OCI-LY7 (cell line): ENCODE measurements around the gene EXOC6B. TPM values are rescaled to one million over a fixed set of nuclear protein-coding genes. Genes with fewer than 3 reads are reported as not detected.

ENCODE experiments used
- BruUV-seq: library from RNA; stranded (reverse); fragments of 400-500 nt; replicated peaks from 2 replicates; lab custom pipeline; 2021; lab: Mats Ljungman, UMichigan
- CTCF ChIA-PET: fragments of 300-600 bp; sonication (Branson Sonifier 250); formaldehyde crosslinking; loops from one replicate; lab custom pipeline; 2022; ENCODE audit warnings: antibody characterized with exemption; ENCODE audit not compliant: unreplicated experiment; lab: Charles Lee
- POLR2A ChIA-PET: fragments of 300-600 bp; sonication (Branson Sonifier 250); formaldehyde crosslinking; loops from one replicate; lab custom pipeline; 2022; ENCODE audit warnings: antibody characterized with exemption; lab: Charles Lee
- DNase-seq: peaks from one replicate; pipeline ENCODE4 v3.0.0-alpha.2; 2015; ENCODE audit warnings: low spot score
- H2AFZ ChIP-seq: fragments of 200-600 bp; sonication (generic), shearing (Covaris generic); 2 replicates; pipeline ENCODE4 v1.6.1; 2014; ENCODE audit warnings: mild to moderate bottlenecking, antibody characterized with exemption, low read length, moderate library complexity
- H3K27ac ChIP-seq: fragments of 200-600 bp; sonication (generic); 2 replicates; pipeline ENCODE4 v1.5.1; 2014; ENCODE audit warnings: mixed run types, low read depth, mild to moderate bottlenecking, moderate library complexity, low read length, inconsistent platforms; ENCODE audit not compliant: poor library complexity, severe bottlenecking
- H3K36me3 ChIP-seq: fragments of 200-600 bp; sonication (generic); 2 replicates; pipeline ENCODE4 v1.6.1; 2014; ENCODE audit warnings: mild to moderate bottlenecking, antibody characterized with exemption, low read length, moderate library complexity, mixed read lengths; ENCODE audit not compliant: insufficient read depth
- H3K4me1 ChIP-seq: fragments of 200-600 bp; sonication (generic); 2 replicates; pipeline ENCODE4 v1.5.1; 2014; ENCODE audit warnings: mild to moderate bottlenecking, low read length; ENCODE audit not compliant: insufficient read depth, poor library complexity, severe bottlenecking
- H3K4me2 ChIP-seq: fragments of 200-600 bp; sonication (generic); 2 replicates; pipeline ENCODE4 v1.6.1; 2014; ENCODE audit warnings: mild to moderate bottlenecking, low read length
- H3K4me3 ChIP-seq: fragments of 200-600 bp; sonication (generic); 2 replicates; pipeline ENCODE4 v1.5.1; 2014; ENCODE audit warnings: mild to moderate bottlenecking, low read depth, low read length; ENCODE audit not compliant: poor library complexity, severe bottlenecking
- H3K79me2 ChIP-seq: fragments of 200-600 bp; sonication (generic); 2 replicates; pipeline ENCODE4 v1.6.1; 2016; ENCODE audit warnings: low read depth, mild to moderate bottlenecking, low read length, moderate library complexity, mixed read lengths; ENCODE audit not compliant: insufficient read depth
- H3K9me2 ChIP-seq: fragments of 200-600 bp; sonication (generic); 2 replicates; pipeline ENCODE4 v1.6.1; 2016; ENCODE audit warnings: mild to moderate bottlenecking, low read length, mixed read lengths; ENCODE audit not compliant: insufficient read depth
- H3K9me3 ChIP-seq: fragments of 200-600 bp; sonication (generic); 2 replicates; pipeline ENCODE4 v1.6.1; 2014; ENCODE audit warnings: mild to moderate bottlenecking, mixed run types, low read length, mixed read lengths
- H4K20me1 ChIP-seq: fragments of 200-600 bp; sonication (generic); 2 replicates; pipeline ENCODE4 v1.6.1; 2014; ENCODE audit warnings: mild to moderate bottlenecking, antibody characterized with exemption, low read length, moderate library complexity, mixed read lengths; ENCODE audit not compliant: insufficient read depth
- EZH2phosphoT487 ChIP-seq: fragments of 200-600 bp; sonication (generic); IDR thresholded peaks from 2 replicates; pipeline ENCODE4 v1.6.1; 2018; ENCODE audit warnings: low read depth, borderline replicate concordance, mild to moderate bottlenecking, mixed run types, antibody characterized with exemption, low read length, moderate library complexity, mixed read lengths
- intact Hi-C: fragments of 100-400 bp; cut with micrococcal nuclease; formaldehyde crosslinking; loops from one replicate; pipeline ENCODE4 v1.10.0; 2022; ENCODE audit not compliant: unreplicated experiment
- total RNA-seq, 2 experiments: library from RNA; depleted of rRNA in 1 of 2; stranded (reverse); fragments of >200 nt in 1 of 2; shearing (Covaris generic) in 1 of 2; gene quantifications; 2 replicates each; pipeline ENCODE4 v1.2.3, GENCODE V29; 2014 to 2022
- TF ChIP-seq, protein P1 (sequence below): fragments of 200-600 bp; sonication (generic); conservative IDR thresholded peaks from 2 replicates; pipeline ENCODE4 v1.5.1; 2014; ENCODE audit warnings: mild to moderate bottlenecking, antibody characterized with exemption, low read length, moderate library complexity, mixed read lengths

The EXOC6B gene
- total RNA-seq, 2 experiments from 2014 or later, result 5.1 TPM; not detected in 1

GRCh38 chr2:72150861-72151356, 674.9 kb downstream of the EXOC6B start:
- DNase-seq, result no peak
- H3K9me3 ChIP-seq, result no peaks in the 10 kb centered on the region
- ChIA-PET CTCF (interaction anchor here (0.9 kb wide), 1 partner anchor 227 kb away, joined by 5 read pairs; no protein-coding TSS in a partner anchor), POLR2A (no interaction called here)
- TF ChIP-seq, protein P1, sequence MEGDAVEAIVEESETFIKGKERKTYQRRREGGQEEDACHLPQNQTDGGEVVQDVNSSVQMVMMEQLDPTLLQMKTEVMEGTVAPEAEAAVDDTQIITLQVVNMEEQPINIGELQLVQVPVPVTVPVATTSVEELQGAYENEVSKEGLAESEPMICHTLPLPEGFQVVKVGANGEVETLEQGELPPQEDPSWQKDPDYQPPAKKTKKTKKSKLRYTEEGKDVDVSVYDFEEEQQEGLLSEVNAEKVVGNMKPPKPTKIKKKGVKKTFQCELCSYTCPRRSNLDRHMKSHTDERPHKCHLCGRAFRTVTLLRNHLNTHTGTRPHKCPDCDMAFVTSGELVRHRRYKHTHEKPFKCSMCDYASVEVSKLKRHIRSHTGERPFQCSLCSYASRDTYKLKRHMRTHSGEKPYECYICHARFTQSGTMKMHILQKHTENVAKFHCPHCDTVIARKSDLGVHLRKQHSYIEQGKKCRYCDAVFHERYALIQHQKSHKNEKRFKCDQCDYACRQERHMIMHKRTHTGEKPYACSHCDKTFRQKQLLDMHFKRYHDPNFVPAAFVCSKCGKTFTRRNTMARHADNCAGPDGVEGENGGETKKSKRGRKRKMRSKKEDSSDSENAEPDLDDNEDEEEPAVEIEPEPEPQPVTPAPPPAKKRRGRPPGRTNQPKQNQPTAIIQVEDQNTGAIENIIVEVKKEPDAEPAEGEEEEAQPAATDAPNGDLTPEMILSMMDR, result no peak
- TF ChIP-seq EZH2phosphoT487, result no peak
- no peaks in the 10 kb centered on the region for H3K4me1 ChIP-seq
- H4K20me1 ChIP-seq, result no peaks in the 10 kb centered on the region
- no TSS peak for BruUV-seq
- no peaks in the 10 kb centered on the region for H3K9me2 ChIP-seq
- H3K36me3 ChIP-seq, result no peaks in the 10 kb centered on the region
- no peaks in the 10 kb centered on the region for H3K79me2 ChIP-seq
- intact Hi-C loops, result loop anchor here (2.0 kb wide), 2 partner anchors 226 to 606 kb away; no protein-coding TSS in a partner anchor
- H3K4me3 ChIP-seq, result no peak overlapping the region
- no peak overlapping the region for H3K27ac ChIP-seq
- no peak overlapping the region for H3K4me2 ChIP-seq
- H2AFZ ChIP-seq, result no peak overlapping the region

GRCh38 chr2:72150157-72150860, 675.5 kb downstream of the EXOC6B start:
- Histone ChIP-seq H3K27ac (no peak overlapping the region), H3K4me1 (no peaks in the 10 kb centered on the region), H3K4me3 (no peak overlapping the region), H3K36me3 (no peaks in the 10 kb centered on the region), H3K9me2 (no peaks in the 10 kb centered on the region), H3K79me2 (no peaks in the 10 kb centered on the region), H3K9me3 (no peaks in the 10 kb centered on the region), H4K20me1 (no peaks in the 10 kb centered on the region), H2AFZ (no peak overlapping the region), H3K4me2 (no peak overlapping the region)
- POLR2A ChIA-PET, result no interaction called here
- DNase-seq, result peak; percentile 40
- intact Hi-C loops, result loop anchor here (2.0 kb wide), 2 partner anchors 226 to 606 kb away; no protein-coding TSS in a partner anchor
- CTCF ChIA-PET, result interaction anchor here (0.9 kb wide), 1 partner anchor 226 kb away, joined by 5 read pairs; no protein-coding TSS in a partner anchor
- BruUV-seq, result no TSS peak
- TF ChIP-seq EZH2phosphoT487, result no peak
- TF ChIP-seq, protein P1, result peak; percentile 79
